ENCODE results near the gene ZNF488. TPM values are rescaled to one million over a fixed set of nuclear protein-coding genes. Genes with fewer than 3 reads are reported as not detected.

The ZNF488 gene
- total RNA-seq, 4 donors from 2014 or later: 0.11 TPM; not detected in 3

DNA sequence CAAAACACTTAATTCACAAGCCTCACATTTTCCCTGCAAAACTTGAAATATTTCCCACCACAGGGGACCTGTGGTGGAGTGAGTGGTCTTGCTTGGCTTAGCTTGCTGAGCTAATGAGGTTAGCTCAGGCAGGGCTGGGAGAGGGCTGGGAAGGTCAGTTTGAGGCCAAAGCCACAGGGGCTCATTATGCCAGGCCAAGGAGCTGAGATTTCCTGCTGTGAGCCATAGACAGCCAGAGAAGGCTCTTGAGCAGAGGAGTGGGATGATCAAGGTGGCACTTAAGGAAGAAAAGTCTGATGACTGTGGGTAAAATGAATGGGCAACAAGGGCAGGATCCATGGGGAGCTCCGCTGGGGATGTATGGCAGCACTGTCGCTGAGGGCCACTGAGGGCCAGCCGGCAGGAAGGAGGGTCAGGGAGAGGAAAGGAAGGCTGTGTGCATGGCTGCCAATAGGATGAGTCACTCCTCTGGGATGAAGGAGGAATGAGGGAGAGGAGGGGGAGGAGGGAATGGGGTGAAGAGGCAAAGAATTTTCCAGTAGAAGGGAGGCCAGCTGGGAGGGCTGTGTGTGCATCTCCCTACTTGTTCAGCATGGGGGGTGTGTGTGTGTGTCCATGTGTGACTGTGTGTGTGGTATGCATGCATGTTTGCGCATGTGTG lies 18.7 kb upstream of the ZNF488 start:
- H3K4me3 ChIP-seq: no peak overlapping the region
- H3K27me3 ChIP-seq: no peaks in the 10 kb centered on the region
- H3K36me3 ChIP-seq: no peaks in the 10 kb centered on the region
- 30% methylated on average over 4 of the region's 4 CpGs for WGBS
- intact Hi-C loops (cut with DNase I): loop anchor here (5.0 kb wide), 1 partner anchor 55 kb away; no protein-coding TSS in a partner anchor
- DNase-seq (ENCODE audit: extremely low spot score): peak; percentile 91
- no peak for TF ChIP-seq EP300 (IDR thresholded peaks at IDR 0.05)
- TF ChIP-seq POLR2AphosphoS5 (IDR thresholded peaks at IDR 0.05): peak in 1 of 2 donors; percentile 43
- no peak for TF ChIP-seq POLR2A (IDR thresholded peaks at IDR 0.05; ENCODE audit: low read depth)
- no peak overlapping the region for H3K27ac ChIP-seq (replicated peaks in 1 of 4)
- H3K4me1 ChIP-seq: peaks cover 14 to 28% (median 23%) of the 10 kb centered on the region in 4 donors
- H3K9me3 ChIP-seq: no peaks in the 10 kb centered on the region

- peaks cover 14 to 28% (median 23%) of the 10 kb centered on the region in 4 donors for H3K4me1 ChIP-seq
- H3K36me3 ChIP-seq: no peaks in the 10 kb centered on the region
- intact Hi-C loops (cut with DNase I): loop anchor here (5.0 kb wide), 1 partner anchor 55 kb away; no protein-coding TSS in a partner anchor
- H3K27ac ChIP-seq (replicated peaks in 1 of 4): no peak overlapping the region
- no peaks in the 10 kb centered on the region for H3K27me3 ChIP-seq
- WGBS: 96% methylated on average over 10 of the region's 10 CpGs
- TF ChIP-seq EP300 (IDR thresholded peaks at IDR 0.05): no peak
- TF ChIP-seq, protein P1, sequence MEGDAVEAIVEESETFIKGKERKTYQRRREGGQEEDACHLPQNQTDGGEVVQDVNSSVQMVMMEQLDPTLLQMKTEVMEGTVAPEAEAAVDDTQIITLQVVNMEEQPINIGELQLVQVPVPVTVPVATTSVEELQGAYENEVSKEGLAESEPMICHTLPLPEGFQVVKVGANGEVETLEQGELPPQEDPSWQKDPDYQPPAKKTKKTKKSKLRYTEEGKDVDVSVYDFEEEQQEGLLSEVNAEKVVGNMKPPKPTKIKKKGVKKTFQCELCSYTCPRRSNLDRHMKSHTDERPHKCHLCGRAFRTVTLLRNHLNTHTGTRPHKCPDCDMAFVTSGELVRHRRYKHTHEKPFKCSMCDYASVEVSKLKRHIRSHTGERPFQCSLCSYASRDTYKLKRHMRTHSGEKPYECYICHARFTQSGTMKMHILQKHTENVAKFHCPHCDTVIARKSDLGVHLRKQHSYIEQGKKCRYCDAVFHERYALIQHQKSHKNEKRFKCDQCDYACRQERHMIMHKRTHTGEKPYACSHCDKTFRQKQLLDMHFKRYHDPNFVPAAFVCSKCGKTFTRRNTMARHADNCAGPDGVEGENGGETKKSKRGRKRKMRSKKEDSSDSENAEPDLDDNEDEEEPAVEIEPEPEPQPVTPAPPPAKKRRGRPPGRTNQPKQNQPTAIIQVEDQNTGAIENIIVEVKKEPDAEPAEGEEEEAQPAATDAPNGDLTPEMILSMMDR (IDR thresholded peaks at IDR 0.05): no peak
- no peak for TF ChIP-seq POLR2A (IDR thresholded peaks at IDR 0.05; ENCODE audit: low read depth)
- no peak for TF ChIP-seq POLR2AphosphoS5 (IDR thresholded peaks at IDR 0.05)
- H3K4me3 ChIP-seq: no peak overlapping the region
- H3K9me3 ChIP-seq: no peaks in the 10 kb centered on the region
- peak; percentile 88 for DNase-seq (ENCODE audit: extremely low spot score)
These were observed 18.0 kb upstream of the ZNF488 start for GRCh38 chr10:47401874-47402640.

DNA sequence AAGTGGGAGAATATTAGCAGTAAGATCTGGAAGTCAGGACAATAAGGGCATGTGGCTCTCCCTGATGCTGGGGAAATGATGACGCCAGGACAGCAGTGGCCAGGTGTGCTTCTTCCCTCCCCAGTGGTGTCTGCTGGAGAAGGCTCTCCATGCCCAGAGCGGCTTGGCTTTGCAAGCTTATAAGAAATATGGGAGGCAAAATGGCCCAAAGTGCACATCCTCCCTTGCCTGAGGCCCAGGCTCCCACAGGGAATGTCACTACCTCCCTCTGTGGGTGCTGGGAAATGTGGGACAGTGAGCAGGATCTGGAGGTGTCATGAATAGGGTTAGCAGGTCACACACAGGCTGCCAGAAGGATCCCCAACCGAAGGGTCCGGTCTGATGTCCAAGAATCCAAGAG lies 17.1 kb upstream of the ZNF488 start:
- 96% methylated on average over 4 of the region's 4 CpGs for WGBS
- DNase-seq (ENCODE audit: extremely low spot score): peak; percentile 86

GRCh38 chr10:47400786-47401185 lies 16.7 kb upstream of the ZNF488 start:
- no peaks in the 10 kb centered on the region for H3K27me3 ChIP-seq
- TF ChIP-seq, protein P1 (IDR thresholded peaks at IDR 0.05): no peak
- no peak for TF ChIP-seq POLR2AphosphoS5 (IDR thresholded peaks at IDR 0.05)
- TF ChIP-seq EP300 (IDR thresholded peaks at IDR 0.05): no peak
- TF ChIP-seq POLR2A (IDR thresholded peaks at IDR 0.05; ENCODE audit: low read depth): no peak
- no peak overlapping the region for H3K4me3 ChIP-seq
- intact Hi-C loops (cut with DNase I): loop anchor here (5.0 kb wide), 1 partner anchor 57 kb away; no protein-coding TSS in a partner anchor
- DNase-seq (ENCODE audit: extremely low spot score): no peak
- no peak overlapping the region for H3K27ac ChIP-seq (replicated peaks in 1 of 4)
- H3K36me3 ChIP-seq: no peaks in the 10 kb centered on the region
- WGBS: 97% methylated on average over 3 of the region's 3 CpGs
- no peaks in the 10 kb centered on the region for H3K9me3 ChIP-seq
- peaks cover 14 to 28% (median 23%) of the 10 kb centered on the region in 4 donors for H3K4me1 ChIP-seq

More for the DNA sequence above, 17.1 kb upstream of the ZNF488 start:
- intact Hi-C loops (cut with DNase I): loop anchor here (5.0 kb wide), 1 partner anchor 56 kb away; no protein-coding TSS in a partner anchor
- Histone ChIP-seq H3K4me3 (no peak overlapping the region), H3K27ac (replicated peaks in 1 of 4) (no peak overlapping the region), H3K9me3 (no peaks in the 10 kb centered on the region), H3K27me3 (no peaks in the 10 kb centered on the region), H3K36me3 (no peaks in the 10 kb centered on the region), H3K4me1 (peaks cover 14 to 28% (median 23%) of the 10 kb centered on the region in 4 donors)
- TF ChIP-seq EP300 (IDR thresholded peaks at IDR 0.05) (no peak), POLR2A (IDR thresholded peaks at IDR 0.05; ENCODE audit: low read depth) (no peak), POLR2AphosphoS5 (IDR thresholded peaks at IDR 0.05) (no peak)
- TF ChIP-seq, protein P1 (IDR thresholded peaks at IDR 0.05): no peak

DNA sequence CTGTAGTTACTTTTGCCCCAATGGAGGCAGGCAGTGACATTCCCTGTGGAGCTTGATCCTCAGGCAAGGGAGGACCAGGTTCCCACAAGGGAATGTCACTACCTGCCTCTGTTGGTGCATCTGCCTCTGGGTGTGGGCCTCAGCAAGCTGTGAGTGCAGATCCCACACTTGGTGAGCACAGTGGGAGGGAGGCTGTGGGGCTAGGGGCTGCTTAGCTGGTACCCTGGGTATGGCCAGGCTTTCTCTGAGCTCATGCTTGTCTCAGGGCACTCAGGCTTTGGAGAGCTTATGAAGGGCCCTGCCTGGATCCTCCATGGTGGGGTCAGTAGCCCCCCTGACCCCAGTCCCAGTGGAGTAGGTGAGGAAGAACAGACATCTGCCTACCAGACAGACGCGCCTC lies 16.2 kb upstream of the ZNF488 start:
- Histone ChIP-seq H3K4me3 (no peak overlapping the region), H3K9me3 (no peaks in the 10 kb centered on the region), H3K4me1 (peaks cover 14 to 28% (median 23%) of the 10 kb centered on the region in 4 donors), H3K36me3 (no peaks in the 10 kb centered on the region), H3K27ac (replicated peaks in 1 of 4) (no peak overlapping the region), H3K27me3 (no peaks in the 10 kb centered on the region)
- intact Hi-C loops (cut with DNase I): loop anchor here (5.0 kb wide), 1 partner anchor 57 kb away; no protein-coding TSS in a partner anchor
- no peak for TF ChIP-seq POLR2A (IDR thresholded peaks at IDR 0.05; ENCODE audit: low read depth)
- TF ChIP-seq, protein P1 (IDR thresholded peaks at IDR 0.05): no peak
- no peak for TF ChIP-seq EP300 (IDR thresholded peaks at IDR 0.05)
- TF ChIP-seq POLR2AphosphoS5 (IDR thresholded peaks at IDR 0.05): no peak
- 97% methylated on average over 2 of the region's 2 CpGs for WGBS
- peak; percentile 8 for DNase-seq (ENCODE audit: extremely low spot score)

Data from esophagus muscularis mucosa (tissue), 4 donors.